Ishikawa (cell line): ENCODE measurements around the gene ALDH1B1.

Experiments used
- CEBPB ChIP-seq: IDR thresholded peaks from 2 replicates; pipeline ENCODE4 v1.6.1; 2012
- CREB1 ChIP-seq: IDR thresholded peaks from 2 replicates; pipeline ENCODE4 v1.6.1; 2012; ENCODE audit warnings: low read depth
- EGR1 ChIP-seq: IDR thresholded peaks from 2 replicates; pipeline ENCODE4 v1.6.1; 2012
- EP300 ChIP-seq: IDR thresholded peaks from 2 replicates; pipeline ENCODE4 v1.6.1; 2012; ENCODE audit warnings: borderline replicate concordance
- FOXM1 ChIP-seq: IDR thresholded peaks from 2 replicates; pipeline ENCODE4 v1.6.1; 2012; ENCODE audit warnings: low read depth, borderline replicate concordance
- NFIC ChIP-seq: IDR thresholded peaks from 2 replicates; pipeline ENCODE4 v1.6.1; 2012
- RAD21 ChIP-seq: IDR thresholded peaks from 2 replicates; pipeline ENCODE4 v1.6.1; 2012; ENCODE audit warnings: low read depth
- TAF1 ChIP-seq: IDR thresholded peaks from 2 replicates; pipeline ENCODE4 v1.6.1; 2012; ENCODE audit warnings: low read depth, mild to moderate bottlenecking
- TCF12 ChIP-seq: IDR thresholded peaks from 2 replicates; pipeline ENCODE4 v1.6.1; 2012; ENCODE audit warnings: low read depth
- TEAD4 ChIP-seq: IDR thresholded peaks from 2 replicates; pipeline ENCODE4 v1.6.1; 2012
- YY1 ChIP-seq: IDR thresholded peaks from 2 replicates; pipeline ENCODE4 v1.6.1; 2012; ENCODE audit warnings: low read depth
- ZBTB7A ChIP-seq: IDR thresholded peaks from 2 replicates; pipeline ENCODE4 v1.6.1; 2012; ENCODE audit warnings: low read depth
- TF ChIP-seq, protein P1 (sequence below): IDR thresholded peaks from 2 replicates; pipeline ENCODE4 v1.6.1; 2012; ENCODE audit warnings: low read depth, mild to moderate bottlenecking
- TF ChIP-seq, protein P2 (sequence below): IDR thresholded peaks from 2 replicates; pipeline ENCODE4 v1.6.1; 2012
- TF ChIP-seq, protein P3 (sequence below): IDR thresholded peaks from 2 replicates; pipeline ENCODE4 v1.6.1; 2012

The ALDH1B1 gene

DNA sequence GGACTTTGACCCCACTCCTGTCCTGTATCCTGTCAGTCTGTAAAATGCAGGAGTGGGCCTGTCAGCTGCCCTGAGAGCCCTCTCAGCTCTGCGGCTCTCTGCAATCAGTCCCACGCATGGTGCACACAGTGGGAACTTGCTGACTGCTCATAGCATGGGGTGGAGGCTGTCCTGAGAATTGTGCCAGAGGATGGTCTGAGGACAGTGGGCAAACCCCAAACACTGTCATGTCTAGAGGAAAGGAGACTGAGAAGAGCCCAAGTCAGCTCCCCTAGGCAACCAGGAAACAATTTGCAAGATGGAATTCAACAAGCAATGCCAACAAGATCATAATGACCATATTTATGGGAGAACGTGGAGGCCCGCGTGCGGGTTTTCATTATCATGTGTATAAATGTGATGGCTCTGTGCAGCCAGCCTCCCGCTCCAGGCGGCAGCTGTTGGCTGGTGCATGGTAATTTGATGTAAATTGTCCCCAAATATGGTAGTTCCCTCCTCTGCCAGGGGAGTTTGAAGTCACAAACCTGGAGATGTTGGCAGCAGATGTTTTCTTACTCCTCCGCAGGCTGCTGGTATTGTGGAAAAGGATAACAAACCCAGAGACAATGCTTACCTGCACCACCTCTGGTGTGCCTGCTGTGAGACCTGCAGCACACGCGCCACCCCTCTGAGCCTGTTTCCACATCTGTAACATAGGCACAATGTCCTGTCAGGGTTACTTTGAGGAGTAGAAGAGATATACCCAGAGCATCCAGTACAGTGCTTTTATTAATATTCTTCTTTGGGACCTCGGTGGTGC is 39.8 kb upstream of the ALDH1B1 start:
- no peak for TF ChIP-seq RAD21
- no peak for TF ChIP-seq ZBTB7A
- no peak for TF ChIP-seq TEAD4
- TF ChIP-seq YY1: no peak
- TF ChIP-seq EP300: no peak
- no peak for TF ChIP-seq CEBPB
- no peak for TF ChIP-seq NFIC
- no peak for TF ChIP-seq FOXM1
- no peak for TF ChIP-seq CREB1
- TF ChIP-seq TAF1: no peak
- TF ChIP-seq, protein P1, sequence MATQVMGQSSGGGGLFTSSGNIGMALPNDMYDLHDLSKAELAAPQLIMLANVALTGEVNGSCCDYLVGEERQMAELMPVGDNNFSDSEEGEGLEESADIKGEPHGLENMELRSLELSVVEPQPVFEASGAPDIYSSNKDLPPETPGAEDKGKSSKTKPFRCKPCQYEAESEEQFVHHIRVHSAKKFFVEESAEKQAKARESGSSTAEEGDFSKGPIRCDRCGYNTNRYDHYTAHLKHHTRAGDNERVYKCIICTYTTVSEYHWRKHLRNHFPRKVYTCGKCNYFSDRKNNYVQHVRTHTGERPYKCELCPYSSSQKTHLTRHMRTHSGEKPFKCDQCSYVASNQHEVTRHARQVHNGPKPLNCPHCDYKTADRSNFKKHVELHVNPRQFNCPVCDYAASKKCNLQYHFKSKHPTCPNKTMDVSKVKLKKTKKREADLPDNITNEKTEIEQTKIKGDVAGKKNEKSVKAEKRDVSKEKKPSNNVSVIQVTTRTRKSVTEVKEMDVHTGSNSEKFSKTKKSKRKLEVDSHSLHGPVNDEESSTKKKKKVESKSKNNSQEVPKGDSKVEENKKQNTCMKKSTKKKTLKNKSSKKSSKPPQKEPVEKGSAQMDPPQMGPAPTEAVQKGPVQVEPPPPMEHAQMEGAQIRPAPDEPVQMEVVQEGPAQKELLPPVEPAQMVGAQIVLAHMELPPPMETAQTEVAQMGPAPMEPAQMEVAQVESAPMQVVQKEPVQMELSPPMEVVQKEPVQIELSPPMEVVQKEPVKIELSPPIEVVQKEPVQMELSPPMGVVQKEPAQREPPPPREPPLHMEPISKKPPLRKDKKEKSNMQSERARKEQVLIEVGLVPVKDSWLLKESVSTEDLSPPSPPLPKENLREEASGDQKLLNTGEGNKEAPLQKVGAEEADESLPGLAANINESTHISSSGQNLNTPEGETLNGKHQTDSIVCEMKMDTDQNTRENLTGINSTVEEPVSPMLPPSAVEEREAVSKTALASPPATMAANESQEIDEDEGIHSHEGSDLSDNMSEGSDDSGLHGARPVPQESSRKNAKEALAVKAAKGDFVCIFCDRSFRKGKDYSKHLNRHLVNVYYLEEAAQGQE: no peak
- TF ChIP-seq EGR1: no peak

DNA sequence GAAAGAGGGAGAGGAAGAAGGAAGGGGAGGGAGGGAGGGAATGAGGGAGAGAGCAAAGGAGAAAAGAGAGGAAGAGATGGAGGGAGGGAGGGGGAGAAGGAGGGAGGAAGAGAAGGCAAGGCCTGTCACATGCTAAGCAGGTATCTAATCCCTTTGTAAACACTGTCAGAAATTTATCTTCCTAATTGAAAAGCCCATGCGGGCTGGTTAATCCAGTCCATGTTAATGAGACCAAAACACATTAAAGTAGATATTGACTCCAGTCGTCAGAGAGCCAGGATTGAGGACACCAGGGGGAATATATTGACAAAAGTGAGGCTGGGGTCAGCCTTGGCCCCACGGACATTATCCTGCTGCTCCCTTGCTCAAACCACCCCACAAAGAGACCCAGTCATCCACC is 37.4 kb upstream of the ALDH1B1 start:
- TF ChIP-seq RAD21: no peak
- no peak for TF ChIP-seq FOXM1
- TF ChIP-seq, protein P2, sequence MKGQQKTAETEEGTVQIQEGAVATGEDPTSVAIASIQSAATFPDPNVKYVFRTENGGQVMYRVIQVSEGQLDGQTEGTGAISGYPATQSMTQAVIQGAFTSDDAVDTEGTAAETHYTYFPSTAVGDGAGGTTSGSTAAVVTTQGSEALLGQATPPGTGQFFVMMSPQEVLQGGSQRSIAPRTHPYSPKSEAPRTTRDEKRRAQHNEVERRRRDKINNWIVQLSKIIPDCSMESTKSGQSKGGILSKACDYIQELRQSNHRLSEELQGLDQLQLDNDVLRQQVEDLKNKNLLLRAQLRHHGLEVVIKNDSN: no peak
- TF ChIP-seq EP300: no peak
- no peak for TF ChIP-seq TAF1
- TF ChIP-seq, protein P3, sequence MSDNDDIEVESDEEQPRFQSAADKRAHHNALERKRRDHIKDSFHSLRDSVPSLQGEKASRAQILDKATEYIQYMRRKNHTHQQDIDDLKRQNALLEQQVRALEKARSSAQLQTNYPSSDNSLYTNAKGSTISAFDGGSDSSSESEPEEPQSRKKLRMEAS: no peak
- TF ChIP-seq ZBTB7A: no peak
- no peak for TF ChIP-seq YY1
- no peak for TF ChIP-seq CREB1
- TF ChIP-seq EGR1: no peak
- TF ChIP-seq, protein P1: no peak
- TF ChIP-seq TEAD4: no peak

DNA sequence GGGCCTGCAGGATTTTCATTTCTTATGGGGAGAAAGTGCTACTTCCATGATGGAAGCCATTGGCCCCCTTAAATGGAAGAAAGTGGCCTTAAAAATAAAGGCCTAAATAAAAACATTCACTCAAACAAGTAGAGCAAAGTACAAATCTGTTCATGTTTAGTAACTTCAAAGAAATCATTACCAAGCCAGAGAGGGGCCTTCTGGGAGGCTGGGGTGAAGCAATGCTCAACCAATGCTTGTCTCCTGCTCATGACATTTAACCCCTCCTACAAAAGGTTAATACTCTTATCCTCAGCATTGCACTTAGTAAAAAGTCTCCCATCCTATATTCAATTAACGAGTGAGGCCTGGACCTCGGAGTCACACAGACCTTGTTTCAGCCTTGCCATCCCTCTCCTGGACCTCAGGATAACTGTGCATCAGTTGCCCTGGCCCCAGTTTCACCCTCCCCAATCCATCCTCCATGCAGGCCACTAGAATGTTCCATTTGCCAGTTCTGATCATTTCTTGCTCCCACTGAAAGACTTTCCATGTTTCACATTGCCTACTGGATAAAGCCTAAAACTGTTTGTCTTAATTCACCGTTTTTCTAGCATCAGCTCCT is 36.9 kb upstream of the ALDH1B1 start:
- TF ChIP-seq CREB1 (no peak), TAF1 (no peak), CEBPB (no peak), ZBTB7A (no peak), TEAD4 (no peak), FOXM1 (no peak), NFIC (no peak), RAD21 (no peak), EP300 (no peak)
- TF ChIP-seq, protein P1: no peak
- TF ChIP-seq, protein P3: no peak

DNA sequence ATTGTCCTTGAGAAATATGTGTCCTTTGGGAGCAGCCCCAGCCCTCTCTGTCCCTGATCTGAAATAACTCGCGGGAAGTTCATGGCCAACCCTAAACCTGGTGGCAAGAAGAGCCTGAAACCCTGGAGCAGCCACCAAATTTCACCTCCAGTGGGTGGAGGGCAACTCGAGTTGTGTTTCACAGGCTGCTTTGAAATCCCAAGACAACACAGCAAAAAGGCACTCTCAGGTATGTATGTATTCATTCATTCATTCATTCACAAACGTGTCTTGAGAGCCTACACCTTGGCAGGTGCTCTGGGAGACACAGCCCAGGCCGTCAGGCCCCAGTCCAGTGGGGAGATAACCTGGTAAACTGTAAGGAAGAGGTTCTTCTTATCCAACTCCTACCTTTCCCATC is 35.7 kb upstream of the ALDH1B1 start:
- TF ChIP-seq, protein P2: no peak
- TF ChIP-seq EP300: no peak
- TF ChIP-seq EGR1: no peak
- TF ChIP-seq FOXM1: no peak
- TF ChIP-seq RAD21: no peak
- TF ChIP-seq YY1: no peak
- TF ChIP-seq TCF12: no peak
- TF ChIP-seq CREB1: no peak
- TF ChIP-seq NFIC: no peak
- TF ChIP-seq, protein P3: no peak
- TF ChIP-seq, protein P1: no peak
